Fibroblast of skin of abdomen (primary cell): ENCODE results near the gene MYO7A.

Experiments
- DNase-seq: peaks from one replicate; pipeline ENCODE4 v3.0.0-alpha.2; 2013

MYO7A gene

GRCh38 chr11:77167791-77168190 lies 39.7 kb downstream of the MYO7A start:
- DNase-seq = no peak

DNA sequence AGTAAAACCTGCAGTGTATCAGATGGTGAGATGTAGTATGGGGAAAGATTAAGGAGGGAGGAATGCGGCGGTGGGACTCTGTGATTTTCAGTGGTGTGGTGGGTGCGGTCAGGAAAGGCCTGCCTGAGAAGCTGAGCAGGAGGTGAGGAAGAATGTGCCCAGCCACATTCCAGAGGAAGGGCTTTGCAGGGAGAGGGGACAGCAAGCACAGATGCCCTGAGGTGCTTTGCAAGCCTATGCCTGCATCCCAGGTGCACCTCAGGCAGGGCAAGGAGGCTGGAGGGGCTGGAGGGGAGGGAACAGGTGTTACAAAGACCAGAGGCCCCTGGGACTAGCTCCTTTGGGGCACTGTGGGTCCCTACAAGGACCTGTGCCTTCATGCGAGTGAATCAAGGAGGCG lies 42.1 kb downstream of the MYO7A start:
- DNase-seq = no peak

DNA sequence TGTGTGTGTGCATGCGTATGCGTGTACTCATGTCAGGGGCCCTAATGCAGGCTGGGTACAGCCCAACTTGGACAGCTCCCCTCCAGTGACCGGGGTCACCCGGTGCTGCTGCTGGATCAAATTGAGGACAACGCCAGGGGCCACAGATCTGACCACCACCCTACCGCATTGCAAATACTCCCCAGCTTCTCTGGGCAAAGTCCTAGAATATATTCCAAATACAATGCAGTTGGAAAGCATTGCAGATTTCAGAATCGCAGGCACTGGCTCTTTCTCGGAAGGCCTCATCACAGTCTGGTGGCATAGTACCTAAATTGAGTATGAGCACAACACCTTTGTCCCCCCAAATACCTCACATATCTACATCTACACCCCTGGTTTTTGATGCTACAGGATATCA lies 43.2 kb downstream of the MYO7A start:
- DNase-seq = no peak

DNA sequence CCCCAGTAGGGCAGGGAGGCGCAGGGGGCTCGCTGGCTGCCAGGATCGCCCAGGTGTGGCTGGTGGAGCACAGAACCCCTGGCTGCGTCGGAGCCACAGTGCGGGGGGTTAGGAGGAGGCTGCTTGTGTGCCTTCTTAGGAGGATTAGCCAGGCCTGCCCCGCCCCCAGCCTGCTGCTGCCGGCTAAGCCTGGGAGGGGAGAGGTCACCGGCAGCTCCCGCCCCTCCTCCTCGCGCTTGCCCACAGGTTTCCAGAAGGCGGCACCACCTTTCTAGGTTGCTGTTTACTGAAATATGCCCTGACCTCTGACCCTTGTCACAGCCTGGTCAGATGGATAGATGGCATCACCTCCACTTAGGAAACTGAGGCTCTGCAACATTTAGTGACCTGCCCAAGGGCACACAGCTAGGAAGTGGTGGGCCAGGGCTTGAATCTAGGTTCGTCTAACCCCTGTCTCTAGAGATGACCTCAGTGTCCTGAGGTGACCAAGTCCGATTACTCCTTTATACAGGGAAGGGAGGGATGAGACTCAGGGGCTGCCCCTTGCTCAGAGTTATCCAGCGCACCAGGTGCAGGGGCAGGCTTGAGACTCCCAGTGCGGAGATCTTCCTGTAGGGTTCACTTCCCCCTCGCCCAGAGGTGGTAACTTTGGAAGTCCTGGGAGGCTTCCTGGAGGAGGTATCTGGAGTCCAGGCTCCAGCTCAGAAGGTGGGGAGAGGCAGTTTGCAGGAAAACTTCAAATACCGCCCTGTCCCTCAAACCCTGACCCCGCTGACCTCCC lies 44.0 kb downstream of the MYO7A start:
- DNase-seq = no peak

GRCh38 chr11:77172666-77172982 lies 44.6 kb downstream of the MYO7A start:
- DNase-seq = no peak

DNA sequence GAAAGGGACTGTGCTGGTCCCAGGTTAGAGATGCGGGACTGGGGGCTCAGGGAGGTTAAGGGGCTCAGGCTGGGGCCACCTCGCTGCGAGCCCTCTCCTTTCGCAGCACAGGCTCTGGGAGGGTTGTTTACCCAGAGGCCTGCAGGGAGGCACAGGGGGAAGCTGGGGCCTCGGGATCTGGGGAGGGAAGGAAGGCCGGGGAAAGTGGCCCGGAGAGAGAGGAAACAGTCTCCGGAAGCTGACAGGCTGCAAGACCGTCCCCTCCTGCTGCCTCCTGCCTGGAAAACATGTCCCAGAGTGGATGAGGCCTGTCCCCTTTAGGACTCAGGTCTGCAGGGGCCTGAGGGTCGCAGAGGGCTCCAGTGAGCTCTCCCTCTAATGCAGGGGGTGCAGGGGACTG lies 45.4 kb downstream of the MYO7A start:
- DNase-seq = no peak

DNA sequence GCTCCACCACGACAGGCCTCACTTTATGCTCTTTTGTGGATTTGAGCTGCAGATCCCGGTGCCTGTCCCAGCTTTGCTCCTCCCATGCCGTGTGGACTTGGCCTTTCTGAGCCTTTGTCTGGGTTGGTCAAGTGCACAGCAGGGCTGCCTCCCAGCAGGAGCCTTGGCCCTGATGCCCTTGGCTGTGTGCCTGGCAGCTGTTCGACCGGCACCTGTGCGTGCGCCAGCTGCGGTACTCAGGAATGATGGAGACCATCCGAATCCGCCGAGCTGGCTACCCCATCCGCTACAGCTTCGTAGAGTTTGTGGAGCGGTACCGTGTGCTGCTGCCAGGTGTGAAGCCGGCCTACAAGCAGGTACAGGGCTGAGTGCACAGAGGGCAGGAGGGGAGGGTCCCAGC lies 46.5 kb downstream of the MYO7A start:
- DNase-seq = no peak

DNA sequence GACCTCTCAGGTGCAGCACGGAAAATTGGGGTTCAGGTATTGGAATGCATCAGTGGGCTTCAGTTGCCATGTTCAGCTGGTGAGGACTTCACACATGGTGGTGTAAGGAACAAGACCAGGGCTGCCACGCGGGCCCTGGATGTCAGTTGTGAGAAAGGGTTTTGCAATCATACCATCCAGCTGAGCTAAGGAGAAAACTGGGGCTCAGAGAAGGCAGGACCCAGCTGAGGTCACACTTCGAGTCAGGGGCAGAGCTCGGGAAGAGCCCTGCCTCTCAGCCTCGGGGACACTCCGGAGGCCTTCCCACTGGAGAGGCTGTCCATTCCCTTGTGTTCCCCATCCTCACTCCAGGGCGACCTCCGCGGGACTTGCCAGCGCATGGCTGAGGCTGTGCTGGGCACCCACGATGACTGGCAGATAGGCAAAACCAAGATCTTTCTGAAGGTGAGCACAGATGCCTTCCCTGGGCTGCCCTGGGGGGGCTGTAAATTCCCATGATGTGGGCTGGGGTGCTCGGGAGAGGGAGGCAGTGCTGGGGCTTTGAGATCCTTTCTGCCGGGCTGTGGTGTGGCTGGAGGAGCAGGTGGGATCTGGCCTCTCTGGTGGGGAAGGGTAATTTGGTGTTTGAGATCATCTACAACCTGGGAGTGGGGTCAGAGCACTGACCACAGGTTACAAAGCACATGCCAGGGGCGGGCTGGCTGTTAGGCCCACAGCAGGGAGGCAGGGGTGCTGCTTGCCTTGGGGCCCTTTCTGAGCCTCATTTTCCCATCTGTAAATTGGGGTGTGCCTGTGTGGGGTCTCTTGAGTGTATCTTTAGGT lies 47.2 kb downstream of the MYO7A start:
- no peak for DNase-seq

GRCh38 chr11:77175869-77176539 lies 48.0 kb downstream of the MYO7A start:
- no peak for DNase-seq

DNA sequence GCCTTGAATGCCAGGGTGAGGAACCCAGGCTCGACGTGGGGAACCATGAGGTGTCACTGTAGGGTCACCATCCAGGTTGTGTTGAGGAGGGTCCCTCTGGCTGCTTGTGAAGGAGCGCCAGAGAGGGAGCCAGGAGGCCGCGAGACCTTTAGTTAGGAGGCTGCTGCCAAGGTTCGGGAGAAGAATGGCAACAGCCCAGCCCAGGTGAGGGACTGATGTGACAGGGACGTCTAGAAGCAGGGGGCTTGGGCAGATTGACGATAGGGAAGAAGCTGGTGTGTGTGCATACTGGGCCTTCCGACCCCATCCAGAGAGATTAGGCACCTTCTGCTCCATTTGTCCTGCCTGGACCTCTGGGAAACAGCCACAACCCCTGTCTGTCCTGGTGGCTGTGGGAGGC lies 49.0 kb downstream of the MYO7A start:
- no peak for DNase-seq

DNA sequence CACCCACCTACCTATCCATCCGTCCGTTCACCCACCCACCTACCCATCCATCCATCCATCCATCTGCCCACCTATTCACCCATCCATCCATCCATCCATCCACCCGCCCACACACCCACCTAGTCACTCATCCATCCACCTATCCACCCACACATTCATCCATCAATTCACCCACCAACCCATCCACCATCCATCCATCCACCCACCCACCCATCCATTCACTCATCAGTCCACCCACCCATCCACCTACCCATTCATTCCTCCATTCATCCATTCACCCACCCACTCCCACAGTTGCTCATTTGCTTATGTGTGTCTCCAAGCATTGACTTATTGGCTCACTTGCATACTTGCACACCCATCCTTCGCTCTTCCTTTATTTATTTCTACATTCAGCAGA lies 50.1 kb downstream of the MYO7A start:
- no peak for DNase-seq

GRCh38 chr11:77179048-77179447 lies 51.0 kb downstream of the MYO7A start:
- DNase-seq = no peak

- no peak for DNase-seq
Observed at GRCh38 chr11:77179681-77180080, 51.6 kb downstream of the MYO7A start.

DNA sequence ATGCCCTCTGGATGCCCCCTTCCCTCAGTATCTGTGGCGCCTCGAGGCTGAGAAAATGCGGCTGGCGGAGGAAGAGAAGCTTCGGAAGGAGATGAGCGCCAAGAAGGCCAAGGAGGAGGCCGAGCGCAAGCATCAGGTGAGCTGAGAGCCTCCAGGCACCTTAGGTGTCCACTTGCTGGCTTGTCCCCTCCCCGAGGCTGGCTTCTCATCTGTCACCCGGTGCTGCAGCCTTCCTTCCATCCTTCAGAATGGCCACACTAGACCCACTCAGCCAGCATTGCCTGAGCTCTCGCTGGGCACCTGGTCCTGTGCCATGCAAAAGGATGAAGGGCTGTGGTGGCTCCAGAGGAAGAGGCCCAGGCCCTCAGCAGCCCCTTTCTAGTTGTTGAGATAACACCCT lies 52.3 kb downstream of the MYO7A start:
- no peak for DNase-seq

DNA sequence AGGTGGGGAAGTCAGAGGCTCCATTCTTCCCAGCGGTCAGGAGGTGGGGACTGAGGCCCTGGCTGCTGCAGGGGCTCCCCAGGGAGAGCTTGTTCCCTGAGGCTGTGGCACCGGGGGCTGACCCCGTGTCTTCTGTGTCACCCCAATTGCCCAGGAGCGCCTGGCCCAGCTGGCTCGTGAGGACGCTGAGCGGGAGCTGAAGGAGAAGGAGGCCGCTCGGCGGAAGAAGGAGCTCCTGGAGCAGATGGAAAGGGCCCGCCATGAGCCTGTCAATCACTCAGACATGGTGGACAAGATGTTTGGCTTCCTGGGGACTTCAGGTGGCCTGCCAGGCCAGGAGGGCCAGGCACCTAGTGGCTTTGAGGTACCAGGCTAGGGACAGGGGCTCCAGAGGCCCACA lies 53.2 kb downstream of the MYO7A start:
- no peak for DNase-seq

DNA sequence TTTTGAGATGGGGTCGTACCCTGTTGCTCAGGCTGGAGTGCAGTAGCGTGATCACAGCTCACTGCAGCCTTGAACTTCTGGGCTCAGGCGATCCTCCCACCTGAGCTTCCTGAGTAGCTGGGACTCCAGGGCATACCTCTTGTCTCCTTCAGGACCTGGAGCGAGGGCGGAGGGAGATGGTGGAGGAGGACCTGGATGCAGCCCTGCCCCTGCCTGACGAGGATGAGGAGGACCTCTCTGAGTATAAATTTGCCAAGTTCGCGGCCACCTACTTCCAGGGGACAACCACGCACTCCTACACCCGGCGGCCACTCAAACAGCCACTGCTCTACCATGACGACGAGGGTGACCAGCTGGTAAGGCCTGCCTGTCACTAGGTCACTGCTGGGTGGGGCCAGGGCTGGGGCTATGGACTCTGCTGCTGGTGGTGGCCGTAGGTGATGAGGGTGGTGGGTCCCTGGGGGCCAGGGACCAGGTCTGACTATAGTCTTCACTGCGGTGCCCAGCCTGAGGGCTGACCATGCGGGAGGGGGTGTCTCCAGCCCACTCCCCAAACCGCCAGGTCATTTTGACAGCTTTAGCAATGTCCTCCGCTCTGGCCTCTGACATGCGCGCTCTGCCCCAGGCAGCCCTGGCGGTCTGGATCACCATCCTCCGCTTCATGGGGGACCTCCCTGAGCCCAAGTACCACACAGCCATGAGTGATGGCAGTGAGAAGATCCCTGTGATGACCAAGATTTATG lies 53.9 kb downstream of the MYO7A start:
- DNase-seq = no peak

- no peak for DNase-seq
Observed at GRCh38 chr11:77182542-77183430, 54.7 kb downstream of the MYO7A start.

DNA sequence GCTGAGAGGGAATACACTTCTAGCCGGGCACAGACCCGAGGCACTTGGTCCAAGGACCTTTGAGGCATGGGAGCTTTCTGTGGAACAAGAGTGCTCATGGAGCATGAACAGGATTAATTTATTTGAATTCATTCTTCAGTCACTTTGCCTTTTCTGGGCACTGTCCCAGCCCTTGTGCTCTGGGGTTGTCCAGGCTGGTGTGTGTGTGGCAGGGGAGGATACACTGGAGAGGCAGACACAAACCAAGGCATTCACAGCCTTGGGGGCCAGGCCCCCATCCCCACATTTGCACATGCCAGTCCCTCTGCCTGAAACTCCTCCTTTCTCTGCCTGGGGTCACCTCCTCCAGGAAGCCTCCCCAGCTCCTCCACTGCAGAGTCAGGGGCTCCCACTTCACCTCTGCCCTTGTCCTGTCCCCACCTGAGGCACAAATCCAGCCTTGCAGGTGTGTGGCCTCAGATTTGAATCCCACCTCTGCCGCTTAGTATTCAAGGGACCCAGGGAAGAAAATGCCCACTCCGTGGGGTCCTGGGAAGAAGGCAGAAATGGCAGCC lies 55.5 kb downstream of the MYO7A start:
- DNase-seq = no peak

- DNase-seq = no peak
Observed at GRCh38 chr11:77184136-77184860, 56.3 kb downstream of the MYO7A start.

- DNase-seq = no peak
Observed at GRCh38 chr11:77186302-77186701, 58.3 kb downstream of the MYO7A start.
